GM06990 (cell line): ENCODE data around the gene LRRC18.

Experiments used
- DNase-seq: peaks from one replicate; pipeline ENCODE4 v3.0.0-alpha.2; 2011; ENCODE audit not compliant: insufficient read length; ENCODE audit errors: extremely low read depth
- H3K27me3 ChIP-seq: replicated peaks from 2 replicates; pipeline ENCODE4 v1.6.0; 2011; ENCODE audit warnings: low read length; ENCODE audit not compliant: control insufficient read depth, insufficient read depth
- H3K36me3 ChIP-seq: 2 replicates; pipeline ENCODE4 v1.5.1; 2011; ENCODE audit warnings: low read length; ENCODE audit not compliant: control insufficient read depth, insufficient read depth
- H3K4me3 ChIP-seq: replicated peaks from 2 replicates; pipeline ENCODE4 v1.5.1; 2011; ENCODE audit warnings: low read depth, mild to moderate bottlenecking, control low read depth, low read length
- CTCF ChIP-seq: IDR thresholded peaks from 2 replicates; pipeline ENCODE4 v1.5.1; 2011; ENCODE audit warnings: low read length, control low read depth, mild to moderate bottlenecking, inconsistent platforms; ENCODE audit not compliant: insufficient read depth, poor library complexity, severe bottlenecking

Gene LRRC18

GRCh38 chr10:48872234-48872633 lies 67.4 kb downstream of the LRRC18 start:
- no peaks in the 10 kb centered on the region for H3K27me3 ChIP-seq
- no peak for DNase-seq
- no peak for TF ChIP-seq CTCF
- H3K36me3 ChIP-seq: peaks cover 16% of the 10 kb centered on the region
- H3K4me3 ChIP-seq: no peak overlapping the region
